EH (cell line): ENCODE measurements around the gene HNF1A.
A peak's percentile ranks its signal among the peaks of the same experiment; 100 is the strongest.

Source experiments
- DNase-seq: peaks from one replicate; pipeline ENCODE4 v3.0.0-alpha.2; 2015; ENCODE audit warnings: low read depth

HNF1A gene

GRCh38 chr12:120988658-120989057, 10.3 kb downstream of the HNF1A start:
- no peak for DNase-seq

DNA sequence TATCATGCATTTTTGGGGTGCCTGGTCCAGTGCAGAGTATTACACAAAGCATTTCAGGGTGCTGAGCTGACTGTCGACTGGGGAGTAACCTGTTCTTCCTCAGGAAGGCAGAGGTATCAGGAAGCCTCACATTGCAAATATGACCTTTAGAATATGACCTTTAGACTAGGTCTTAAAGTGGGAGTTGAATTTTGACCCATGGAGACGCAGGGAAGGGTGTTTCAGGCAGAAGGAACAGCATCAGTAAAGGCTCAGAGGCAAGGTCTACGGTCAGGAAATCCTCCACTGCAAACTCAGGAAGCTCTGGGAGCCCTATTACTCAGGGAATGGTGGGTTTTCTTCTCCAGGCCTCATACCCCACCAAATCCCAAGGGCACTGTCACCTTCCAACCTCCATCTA, 11.3 kb downstream of the HNF1A start:
- no peak for DNase-seq

- DNase-seq: no peak
Measured at GRCh38 chr12:120990487-120991055, 12.2 kb downstream of the HNF1A start.

DNA sequence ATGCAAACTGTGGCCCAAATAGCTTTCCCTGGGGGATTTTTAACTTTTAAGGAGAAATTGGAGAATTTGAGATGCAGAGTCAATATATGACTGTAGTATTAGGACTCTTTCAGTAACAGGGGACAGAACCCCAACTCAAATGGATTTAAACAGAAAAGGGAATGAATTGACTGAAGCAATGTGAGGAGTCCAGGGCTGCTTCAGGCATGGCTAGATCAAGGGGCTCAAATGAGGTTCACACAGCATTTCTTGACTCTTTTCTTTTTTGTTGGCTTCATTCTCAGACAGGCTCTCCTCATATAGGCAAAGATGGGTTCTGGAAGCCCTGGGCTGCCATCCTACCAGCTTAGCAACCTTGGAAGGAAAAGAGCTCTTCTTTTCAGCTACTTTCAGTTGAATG, 13.6 kb downstream of the HNF1A start:
- no peak for DNase-seq

- no peak for DNase-seq
Measured at GRCh38 chr12:120992989-120993388, 14.6 kb downstream of the HNF1A start.

GRCh38 chr12:120993496-120993895, 15.2 kb downstream of the HNF1A start:
- no peak for DNase-seq

GRCh38 chr12:120994059-120994458, 15.7 kb downstream of the HNF1A start:
- no peak for DNase-seq

- DNase-seq: no peak
Measured at GRCh38 chr12:120994589-120995337, 16.4 kb downstream of the HNF1A start.

DNA sequence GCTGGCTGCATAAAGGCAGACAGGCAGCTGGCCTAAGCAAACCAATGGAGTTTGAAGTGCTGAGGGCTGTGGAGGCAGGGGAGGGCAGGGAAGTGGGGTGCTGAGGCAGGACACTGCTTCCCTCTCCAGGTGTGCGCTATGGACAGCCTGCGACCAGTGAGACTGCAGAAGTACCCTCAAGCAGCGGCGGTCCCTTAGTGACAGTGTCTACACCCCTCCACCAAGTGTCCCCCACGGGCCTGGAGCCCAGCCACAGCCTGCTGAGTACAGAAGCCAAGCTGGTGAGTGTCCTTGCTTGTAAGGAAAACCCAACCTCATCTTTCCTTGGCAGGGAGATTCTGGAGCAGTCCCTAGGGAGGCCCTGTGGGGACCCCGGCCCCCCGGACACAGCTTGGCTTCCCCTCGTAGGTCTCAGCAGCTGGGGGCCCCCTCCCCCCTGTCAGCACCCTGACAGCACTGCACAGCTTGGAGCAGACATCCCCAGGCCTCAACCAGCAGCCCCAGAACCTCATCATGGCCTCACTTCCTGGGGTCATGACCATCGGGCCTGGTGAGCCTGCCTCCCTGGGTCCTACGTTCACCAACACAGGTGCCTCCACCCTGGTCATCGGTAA, 17.9 kb downstream of the HNF1A start:
- no peak for DNase-seq

- no peak for DNase-seq
Measured at GRCh38 chr12:120997448-120997847, 19.1 kb downstream of the HNF1A start.

- DNase-seq: peak; percentile 19
Measured at GRCh38 chr12:120998435-120998834, 20.1 kb downstream of the HNF1A start.

DNA sequence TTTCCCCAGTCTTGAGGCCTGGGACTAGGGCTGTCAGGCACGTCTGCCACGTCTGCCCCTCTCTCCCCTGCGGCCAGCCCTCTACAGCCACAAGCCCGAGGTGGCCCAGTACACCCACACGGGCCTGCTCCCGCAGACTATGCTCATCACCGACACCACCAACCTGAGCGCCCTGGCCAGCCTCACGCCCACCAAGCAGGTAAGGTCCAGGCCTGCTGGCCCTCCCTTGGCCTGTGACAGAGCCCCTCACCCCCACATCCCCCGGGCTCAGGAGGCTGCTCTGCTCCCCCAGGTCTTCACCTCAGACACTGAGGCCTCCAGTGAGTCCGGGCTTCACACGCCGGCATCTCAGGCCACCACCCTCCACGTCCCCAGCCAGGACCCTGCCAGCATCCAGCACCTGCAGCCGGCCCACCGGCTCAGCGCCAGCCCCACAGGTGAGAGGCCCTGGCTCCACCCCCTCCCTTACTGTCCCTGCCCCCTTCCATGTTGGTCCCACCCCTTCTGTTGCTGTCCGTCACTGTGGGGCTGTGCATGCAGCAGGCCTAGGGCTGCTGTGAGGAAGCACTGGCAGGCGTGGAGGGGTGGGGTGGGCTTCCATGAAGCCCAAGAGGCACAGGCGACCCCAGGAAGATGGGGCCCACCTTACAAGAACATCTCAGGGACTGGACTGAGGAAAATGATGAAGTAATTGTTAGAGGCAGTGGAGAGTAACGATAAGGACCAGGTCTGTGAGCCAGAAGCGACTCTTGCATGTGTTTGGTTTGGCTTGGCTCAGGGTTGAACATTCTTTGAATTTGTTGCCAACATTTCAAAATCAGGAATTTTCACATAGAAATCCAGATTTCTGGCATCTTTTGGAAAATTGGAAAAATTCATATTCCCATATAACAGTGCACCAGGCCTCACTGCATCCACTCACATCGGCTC, 21.1 kb downstream of the HNF1A start:
- DNase-seq: peak; percentile 9

GRCh38 chr12:121000530-121000929, 22.2 kb downstream of the HNF1A start:
- DNase-seq: no peak

- DNase-seq: no peak
Measured at GRCh38 chr12:121001060-121001459, 22.7 kb downstream of the HNF1A start.

- no peak for DNase-seq
Measured at GRCh38 chr12:121001841-121002483, 23.6 kb downstream of the HNF1A start.

GRCh38 chr12:121003650-121004049, 25.3 kb downstream of the HNF1A start:
- no peak for DNase-seq

DNA sequence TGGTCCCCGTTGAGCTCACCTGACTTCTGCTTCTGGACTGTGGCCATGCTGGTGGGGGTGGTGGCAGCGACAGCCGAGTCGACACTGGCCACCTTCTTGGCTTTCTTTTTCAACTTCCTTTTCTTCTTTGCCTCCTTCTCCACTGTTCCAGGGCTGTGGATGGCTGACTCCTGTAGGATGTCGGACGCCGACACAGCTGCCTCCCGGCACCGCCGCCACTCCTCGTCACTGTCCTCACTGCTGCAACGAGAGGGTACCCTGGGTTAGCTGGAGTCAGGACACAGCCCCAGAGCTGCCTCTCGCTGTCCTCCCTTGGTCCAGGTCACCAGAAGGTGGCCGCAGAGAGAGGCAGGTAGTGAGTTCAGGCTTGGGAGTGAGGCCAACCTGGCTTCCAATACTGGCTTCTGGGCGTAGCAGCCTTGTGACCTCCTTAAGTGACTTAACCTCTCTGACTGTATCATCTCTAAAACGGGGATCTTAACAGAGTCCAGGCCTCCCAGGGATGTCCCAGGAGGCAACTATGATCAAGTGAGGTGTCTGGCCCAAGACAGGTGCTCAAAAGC, 26.0 kb downstream of the HNF1A start:
- DNase-seq: no peak

DNA sequence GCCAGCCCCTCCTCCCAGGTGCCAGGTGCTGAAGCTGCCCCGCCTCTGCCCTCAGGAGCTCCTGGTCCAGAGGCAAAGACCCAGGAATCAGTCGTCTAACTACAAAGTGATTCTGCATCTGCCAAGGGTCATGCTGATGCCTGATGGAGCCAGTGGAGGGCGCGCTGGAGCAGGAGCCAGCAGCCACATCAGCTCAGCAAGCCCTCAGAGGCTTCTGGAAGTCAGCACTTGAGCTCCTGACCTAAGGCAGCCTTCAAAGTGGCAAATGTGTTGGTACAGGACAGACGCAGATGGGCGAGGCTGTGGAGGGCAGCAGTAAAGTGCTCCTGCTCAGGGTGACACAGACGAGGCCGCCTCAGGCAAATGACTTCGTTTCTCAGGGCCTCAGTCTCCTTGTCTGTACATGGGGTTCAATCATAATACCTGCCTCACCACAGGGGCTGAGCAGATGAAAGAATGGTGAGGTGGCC, 27.0 kb downstream of the HNF1A start:
- peak; percentile 52 for DNase-seq

- no peak for DNase-seq
Measured at GRCh38 chr12:121008347-121009098, 30.2 kb downstream of the HNF1A start.

GRCh38 chr12:121009741-121010140, 31.4 kb downstream of the HNF1A start:
- DNase-seq: peak; percentile 48

DNA sequence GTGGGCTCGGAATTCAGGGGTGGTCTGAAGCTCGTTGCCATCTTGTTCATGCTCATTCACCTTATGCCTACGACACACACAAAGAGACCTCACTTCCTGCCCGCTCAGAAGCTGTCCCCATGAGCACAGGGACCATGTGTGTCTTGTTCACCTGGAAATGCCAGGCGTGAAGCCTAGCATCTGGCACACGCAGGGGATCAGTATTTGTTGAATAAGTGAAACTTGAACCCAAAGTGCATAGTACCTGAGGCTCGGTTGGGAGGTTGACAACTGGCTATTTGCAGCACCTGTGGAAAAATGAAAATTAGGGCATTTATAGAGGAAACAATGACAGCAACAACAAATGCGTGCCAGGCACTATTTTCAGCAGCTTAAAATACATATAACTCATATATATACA, 32.5 kb downstream of the HNF1A start:
- DNase-seq: no peak
